HG02798 (cell line): ENCODE results near the gene ENO4.

ENCODE experiments used
- ATAC-seq: cut with Tn5 transposase; IDR thresholded peaks from one replicate; pipeline ENCODE4 v1.9.1; 2021; ENCODE audit warnings: mild to moderate bottlenecking; ENCODE audit not compliant: unreplicated experiment, poor library complexity

ENO4 gene

DNA sequence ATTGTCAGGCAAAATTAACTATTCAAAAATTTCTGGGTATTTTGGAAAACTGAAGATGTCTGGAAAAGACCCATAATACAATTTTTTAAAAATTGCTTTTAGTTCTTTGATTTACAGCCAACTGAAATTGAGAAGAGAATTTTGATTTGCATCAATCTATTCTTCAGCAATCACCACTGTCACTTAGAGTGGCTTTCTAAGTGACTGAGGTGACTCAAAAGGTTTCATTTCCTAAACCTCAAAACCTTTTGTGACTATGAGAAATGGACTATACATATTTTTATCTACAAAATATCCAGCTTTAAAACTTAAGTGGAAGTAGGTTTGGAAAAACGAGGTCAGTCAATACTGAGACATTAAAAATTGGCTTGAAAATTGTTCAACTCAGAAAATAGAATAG, 60.0 kb downstream of the ENO4 start:
- no peak for ATAC-seq

DNA sequence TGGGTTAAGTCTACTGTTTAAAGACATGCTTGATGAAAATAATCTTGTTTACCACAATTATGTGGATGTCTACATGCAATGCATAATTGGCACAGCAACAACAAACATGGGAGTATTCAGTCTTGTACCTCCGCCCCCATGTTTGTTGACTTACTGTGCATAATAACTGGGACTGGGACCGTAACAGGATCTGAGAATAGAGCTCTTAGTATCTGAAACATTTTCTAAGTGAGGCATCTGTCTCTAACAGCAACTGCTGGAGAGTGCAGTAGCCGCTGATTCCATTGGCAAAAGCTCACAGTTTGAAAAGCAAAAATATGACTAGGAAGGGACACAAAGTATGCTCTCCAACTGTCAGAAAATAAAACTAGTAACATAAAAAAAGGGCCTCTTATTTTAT, 61.6 kb downstream of the ENO4 start:
- no peak for ATAC-seq

DNA sequence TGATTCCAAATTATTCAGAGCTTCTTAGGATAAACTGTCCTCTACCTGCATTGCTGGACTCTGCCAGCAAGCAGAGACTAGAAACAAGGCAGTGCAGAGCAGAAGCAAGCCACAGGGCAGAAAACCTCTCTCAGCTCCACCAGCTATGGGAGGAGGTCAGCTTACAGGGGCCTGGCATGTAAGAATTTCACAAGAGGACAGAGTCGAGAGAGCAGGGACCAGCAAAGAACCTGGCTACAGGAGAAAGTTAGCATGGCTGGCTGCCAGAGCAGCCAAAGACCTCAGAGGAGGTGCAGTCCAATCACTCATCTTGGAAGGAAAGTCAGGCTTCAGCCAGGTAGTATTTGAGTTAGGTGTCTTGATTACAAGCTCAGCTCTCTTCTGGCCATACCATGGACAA, 62.9 kb downstream of the ENO4 start:
- ATAC-seq: no peak

DNA sequence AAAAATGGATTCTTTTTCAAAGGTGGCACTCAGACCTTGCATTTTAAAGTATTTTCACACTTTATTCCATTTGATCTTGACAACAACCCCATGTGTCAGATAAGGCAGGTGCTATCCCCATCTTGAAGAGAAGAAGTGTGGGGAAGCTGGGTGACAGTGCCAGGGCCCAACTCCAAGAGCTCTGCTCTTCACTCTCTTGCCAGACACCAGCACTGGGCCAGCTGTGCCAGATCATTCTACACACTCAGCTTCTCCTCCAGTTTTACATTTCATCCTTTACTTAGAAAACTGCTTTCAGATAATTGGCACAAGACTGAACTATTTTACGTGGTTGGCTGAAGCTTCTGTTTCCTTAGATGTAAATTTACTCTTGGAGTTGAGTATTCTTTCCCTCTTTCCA, 64.4 kb downstream of the ENO4 start:
- ATAC-seq: no peak

DNA sequence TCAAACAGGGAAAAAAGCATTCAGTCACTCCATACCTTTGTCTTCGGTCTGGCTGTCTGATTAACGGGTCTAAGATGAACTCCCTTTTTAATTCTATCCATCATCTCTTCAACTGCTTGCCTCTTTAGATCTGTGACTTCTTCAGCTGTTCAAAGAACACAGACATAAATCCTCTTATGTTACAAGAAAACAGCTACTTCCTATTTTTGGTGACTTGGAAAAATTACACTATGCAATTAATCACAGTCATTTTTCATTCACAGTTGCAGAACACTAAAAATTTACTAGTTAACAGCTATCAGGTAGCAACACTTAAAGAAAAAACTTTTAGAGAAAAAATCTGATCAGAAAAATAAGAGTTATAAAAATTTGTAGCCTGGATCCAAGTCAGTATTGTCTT, 66.0 kb downstream of the ENO4 start:
- no peak for ATAC-seq

DNA sequence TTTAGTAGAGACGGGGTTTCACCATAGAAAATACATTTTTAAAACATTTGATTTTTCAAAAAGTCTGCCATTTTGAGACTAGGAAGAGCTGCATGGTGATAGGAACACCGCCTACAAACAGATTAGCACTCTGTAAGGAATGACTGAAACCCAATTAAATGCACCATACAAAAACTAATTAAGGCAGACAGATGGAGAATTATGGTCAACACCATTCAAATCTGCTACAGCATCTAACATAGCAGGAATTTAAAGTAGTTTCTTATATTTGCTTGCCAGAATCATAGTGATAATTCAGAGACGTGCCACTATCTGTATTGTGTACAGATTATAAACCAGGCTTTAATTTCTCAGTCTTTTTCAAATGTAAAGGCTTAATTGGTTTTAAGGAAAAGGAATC, 68.2 kb downstream of the ENO4 start:
- no peak for ATAC-seq

DNA sequence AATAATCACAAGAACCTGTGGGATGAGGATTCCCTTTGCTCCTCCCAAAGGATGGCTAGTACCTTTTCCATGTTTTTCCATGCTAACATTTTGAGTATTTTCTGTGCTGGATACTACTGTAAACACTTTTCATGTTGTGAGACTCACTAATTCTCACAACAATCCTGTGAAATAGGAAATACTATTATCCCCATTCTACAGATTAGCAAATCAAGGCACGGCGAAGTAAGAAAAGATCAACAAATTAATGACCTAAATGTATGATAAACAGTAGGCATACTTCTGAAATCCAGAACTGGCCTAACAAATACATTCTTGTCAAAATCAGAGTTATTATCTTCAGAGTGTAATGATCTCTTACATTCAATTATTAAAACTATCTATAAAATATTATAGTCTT, 69.3 kb downstream of the ENO4 start:
- ATAC-seq: no peak

DNA sequence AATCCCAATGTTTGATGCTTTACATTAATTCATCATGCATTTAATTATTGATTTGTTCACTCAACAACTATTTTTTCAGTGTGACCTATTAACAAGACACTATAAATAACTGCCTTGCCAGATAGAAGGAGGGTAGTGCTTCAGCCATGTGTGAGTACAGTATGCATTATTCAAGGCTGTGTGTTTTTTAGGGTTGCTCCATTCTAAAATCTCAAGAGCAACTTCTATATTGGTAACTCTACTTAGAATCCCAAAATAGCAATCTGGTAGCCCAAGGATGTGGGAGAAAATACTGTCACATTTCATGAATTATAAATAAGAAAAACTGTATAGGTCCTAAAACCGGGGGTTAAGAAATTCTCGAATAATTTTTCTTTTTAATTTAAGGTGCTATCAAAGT, 69.9 kb downstream of the ENO4 start:
- no peak for ATAC-seq

DNA sequence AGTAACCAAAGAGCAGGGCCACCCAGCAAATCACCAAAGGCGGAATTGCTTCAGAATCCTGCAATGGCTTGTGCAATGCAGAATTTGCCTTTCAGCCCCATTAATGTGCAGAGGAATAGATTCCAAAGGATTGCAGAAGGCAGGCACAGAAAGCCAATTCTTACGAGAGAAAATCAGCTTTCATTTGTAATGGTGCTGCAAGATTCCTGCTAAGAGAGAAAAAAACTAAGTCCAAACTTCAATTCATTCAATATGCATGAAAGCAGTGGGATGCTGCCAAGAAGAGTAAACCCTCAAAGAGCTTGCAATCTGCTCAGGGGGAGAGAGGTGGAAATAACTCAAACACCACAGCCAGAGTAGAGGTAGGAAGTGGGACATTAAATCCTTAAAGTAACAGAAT, 70.4 kb downstream of the ENO4 start:
- ATAC-seq: no peak

DNA sequence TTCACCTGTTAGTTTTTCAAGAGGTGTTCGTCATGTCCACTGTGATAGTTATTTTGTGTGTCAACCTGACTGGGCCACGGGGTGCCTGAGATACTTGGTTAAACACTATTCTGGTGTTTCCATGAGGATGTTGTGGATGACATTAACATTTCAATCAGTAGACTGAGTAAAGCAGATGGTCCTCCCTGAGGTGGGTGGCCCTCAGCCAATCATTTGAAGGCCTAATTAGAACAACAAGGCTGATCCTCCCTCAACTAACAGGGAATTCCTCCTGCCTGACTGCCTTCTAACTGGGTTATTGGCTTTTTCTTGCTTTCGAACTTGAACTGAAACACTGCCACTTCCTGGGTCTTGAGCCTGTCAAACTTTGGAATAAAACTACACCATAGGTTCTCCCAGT, 75.8 kb downstream of the ENO4 start:
- no peak for ATAC-seq

DNA sequence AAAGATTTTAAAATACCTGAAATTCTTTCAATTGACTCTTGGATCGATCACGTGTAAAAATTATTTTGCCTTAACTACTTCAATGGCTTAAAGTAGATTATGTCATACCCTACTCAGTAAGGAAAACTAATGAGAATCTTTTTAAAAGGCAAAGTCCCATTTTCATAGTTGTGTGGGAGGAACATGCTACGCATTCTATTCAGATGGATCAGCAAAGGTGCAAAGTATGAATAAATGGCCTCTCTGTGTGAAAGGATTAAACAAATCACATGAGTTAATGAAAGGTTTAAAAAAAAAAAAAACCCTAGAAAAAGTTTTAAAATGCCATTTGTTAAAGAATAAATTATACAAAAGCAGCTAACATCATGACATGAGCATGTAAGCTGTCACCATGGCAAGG, 77.1 kb downstream of the ENO4 start:
- no peak for ATAC-seq

DNA sequence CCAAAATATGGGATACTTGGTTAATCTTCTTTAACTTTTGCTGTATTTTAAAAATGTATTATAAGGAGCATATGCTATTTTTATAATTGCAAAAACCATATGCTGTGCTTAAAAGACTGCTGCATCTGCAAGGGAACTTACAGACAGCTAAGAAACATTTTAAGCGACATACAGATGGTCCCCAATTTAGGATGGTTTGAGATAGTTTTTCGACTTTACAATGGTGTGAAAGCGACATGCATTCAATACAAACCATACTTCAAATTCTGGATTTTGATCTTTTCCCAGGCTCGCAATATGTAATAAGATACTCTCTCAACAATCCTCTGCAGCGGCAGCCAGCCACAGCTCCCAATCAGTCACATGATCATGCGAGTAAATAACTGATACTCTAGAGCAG, 82.5 kb downstream of the ENO4 start:
- ATAC-seq: no peak
